HuH-7.5 (cell line): ENCODE measurements around the gene SOCS7.
A peak's percentile ranks its signal among the peaks of the same experiment; 100 is the strongest.

Experiments used
- DNase-seq: peaks from one replicate; pipeline ENCODE4 v3.0.0; 2011; ENCODE audit warnings: low spot score

The SOCS7 gene

GRCh38 chr17:38442548-38442947 is 90.9 kb downstream of the SOCS7 start:
- DNase-seq, result no peak

- no peak for DNase-seq
Measured at GRCh38 chr17:38443356-38444031, 91.8 kb downstream of the SOCS7 start.

GRCh38 chr17:38444151-38444550 is 92.5 kb downstream of the SOCS7 start:
- peak; percentile 84 for DNase-seq

GRCh38 chr17:38447502-38448085 is 96.0 kb downstream of the SOCS7 start:
- DNase-seq, result no peak

DNA sequence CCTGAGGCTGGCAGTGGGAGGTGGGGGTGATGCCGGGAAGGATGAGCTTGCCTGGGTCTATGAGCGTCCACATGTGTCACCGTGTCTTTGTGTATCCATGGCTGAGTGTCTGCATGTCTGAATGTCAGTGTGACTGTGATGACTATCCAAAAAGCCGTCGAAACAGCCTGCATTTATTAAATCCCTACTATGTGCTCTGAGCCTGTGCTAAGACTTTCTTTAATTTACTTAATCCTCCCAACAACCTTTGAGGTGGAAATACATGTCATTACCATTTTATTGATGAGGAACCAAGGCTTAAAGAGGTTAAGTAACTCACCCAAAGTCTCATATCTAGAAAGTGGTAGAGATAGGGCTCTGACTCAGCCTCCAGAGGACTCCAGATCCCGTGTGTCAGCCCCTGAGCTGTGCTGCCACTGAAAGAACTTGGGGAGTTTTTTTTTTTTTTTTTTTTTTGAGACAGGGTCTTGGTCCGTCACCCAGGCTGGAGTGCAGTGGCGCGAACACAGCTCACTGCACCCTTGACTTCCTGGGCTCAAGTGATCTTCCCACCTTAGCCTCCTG is 96.6 kb downstream of the SOCS7 start:
- no peak for DNase-seq

GRCh38 chr17:38449364-38449763 is 97.7 kb downstream of the SOCS7 start:
- no peak for DNase-seq

- DNase-seq, result no peak
Measured at GRCh38 chr17:38450557-38451029, 98.9 kb downstream of the SOCS7 start.

DNA sequence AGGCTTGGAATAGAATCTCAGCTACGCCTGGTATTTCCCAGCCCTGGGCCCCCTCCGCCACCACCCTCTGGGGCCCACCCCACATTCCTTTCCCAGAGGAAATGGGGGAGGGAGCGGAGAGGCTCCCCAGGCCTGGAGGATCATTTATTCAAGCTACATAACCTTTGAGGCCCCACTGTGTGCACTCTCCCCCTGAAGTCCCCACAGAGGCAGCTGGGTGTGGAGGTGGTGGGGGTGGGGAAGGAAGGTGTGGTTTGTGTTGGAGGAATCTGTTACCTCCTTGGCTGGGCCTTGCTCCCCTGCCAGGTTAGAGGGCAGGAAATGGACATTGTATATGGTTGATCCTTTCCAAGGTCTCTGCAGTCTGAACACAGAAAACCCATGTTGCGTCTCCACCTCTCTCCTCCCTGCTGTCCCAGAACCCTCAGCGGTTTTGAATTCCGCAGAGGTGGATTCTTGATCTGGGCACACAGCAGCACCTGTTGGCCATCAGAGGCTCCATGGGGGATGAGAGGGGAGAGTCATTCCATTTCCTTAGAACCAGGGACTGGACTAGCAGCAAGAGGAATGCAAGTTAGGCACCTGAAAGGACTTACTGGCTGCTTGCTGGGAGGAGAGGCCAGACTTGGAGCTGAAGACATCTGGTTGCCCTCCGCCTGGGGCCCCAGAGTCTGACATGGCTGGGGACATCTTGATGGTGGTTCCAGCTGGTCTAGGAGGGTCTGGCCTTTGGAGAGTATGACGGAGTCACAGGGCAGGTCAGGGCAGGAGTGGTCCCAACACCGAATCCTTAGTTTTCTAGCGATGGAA is 99.6 kb downstream of the SOCS7 start:
- no peak for DNase-seq

GRCh38 chr17:38451840-38452529 is 100.3 kb downstream of the SOCS7 start:
- no peak for DNase-seq

- DNase-seq, result no peak
Measured at GRCh38 chr17:38452719-38453118, 101.1 kb downstream of the SOCS7 start.

- DNase-seq, result no peak
Measured at GRCh38 chr17:38453951-38454421, 102.3 kb downstream of the SOCS7 start.

- no peak for DNase-seq
Measured at GRCh38 chr17:38454532-38454931, 102.9 kb downstream of the SOCS7 start.
